Lung (tissue), 12 donors: Measurements from ENCODE around the gene FAM131A. TPM values are rescaled to one million over a fixed set of nuclear protein-coding genes. Genes with fewer than 3 reads are reported as not detected.

ENCODE experiments used
- ATAC-seq: fragments of 200-7000 bp; cut with Tn5 transposase; one replicate; pipeline ENCODE4 v1.9.1; 2020; ENCODE audit warnings: moderate number of reproducible peaks; ENCODE audit not compliant: insufficient read depth, low FRiP score
- DNase-seq, 3 donors: peaks; one replicate each; pipeline ENCODE4 v3.0.0-alpha.2; 2013 to 2017
- H3K27ac ChIP-seq, 2 donors: one replicate each; pipeline ENCODE4 v1.5.1; 2013; ENCODE audit warnings: mild to moderate bottlenecking in 2 of 2, moderate library complexity in 2 of 2, control low read depth in 1 of 2, inconsistent platforms in 1 of 2, low read depth in 1 of 2, low read length in 1 of 2
- H3K27me3 ChIP-seq, 3 donors: one replicate each; pipeline ENCODE4 v1.5.1; 2013; ENCODE audit warnings: low read length in 2 of 3; ENCODE audit not compliant: control insufficient read depth in 3 of 3, insufficient read depth in 3 of 3
- H3K36me3 ChIP-seq, 4 donors: one replicate each; pipeline ENCODE4 v1.5.1; 2013; ENCODE audit warnings: low read length in 4 of 4, mild to moderate bottlenecking in 1 of 4, moderate library complexity in 1 of 4; ENCODE audit not compliant: control insufficient read depth in 4 of 4, insufficient read depth in 4 of 4
- H3K4me1 ChIP-seq, 5 donors: one replicate each; pipeline ENCODE4 v1.5.1; 2013; ENCODE audit warnings: low read length in 5 of 5, mild to moderate bottlenecking in 2 of 5, moderate library complexity in 1 of 5; ENCODE audit not compliant: control insufficient read depth in 5 of 5, insufficient read depth in 5 of 5
- H3K4me3 ChIP-seq: one replicate; pipeline ENCODE4 v1.5.1; 2013; ENCODE audit warnings: mild to moderate bottlenecking, control low read depth, moderate library complexity
- H3K9ac ChIP-seq, 2 donors: one replicate each; pipeline ENCODE4 v1.5.1; 2013; ENCODE audit warnings: low read length in 2 of 2, control low read depth in 1 of 2; ENCODE audit not compliant: insufficient read depth in 1 of 2
- H3K9me3 ChIP-seq, 4 donors: one replicate each; pipeline ENCODE4 v1.5.1; 2013; ENCODE audit warnings: low read length in 3 of 4, mild to moderate bottlenecking in 1 of 4, moderate library complexity in 1 of 4; ENCODE audit not compliant: control insufficient read depth in 4 of 4, insufficient read depth in 3 of 4
- CTCF ChIP-seq: IDR thresholded peaks from 2 replicates; pipeline ENCODE4 v1.5.1; 2012; ENCODE audit warnings: mild to moderate bottlenecking; ENCODE audit errors: control extremely low read depth, extremely low read depth
- WGBS, 2 donors: extraction: QIAGEN DNeasy Blood & Tissue Kit; methylation state at CpG; one replicate each; pipeline ENCODE4 v1.1.7; 2013; 5-methylcytosine and 5-hydroxymethylcytosine counted together
- polyA plus RNA-seq, 2 donors: library from polyadenylated mRNA; stranded (reverse); fragments of 200-250 nt; gene quantifications; one replicate each; pipeline ENCODE4 v1.2.1, GENCODE V29; 2013
- total RNA-seq, 2 donors: library from RNA; depleted of rRNA in 1 of 2; stranded (reverse); fragments of >200 nt in 1 of 2; gene quantifications; one replicate each; pipeline ENCODE4 v1.2.1, GENCODE V29; 2014 to 2021
- donor health status: control.
- donor health status: control.
- donor health status: Bipolar disorder and iron deficiency.
- donor health status: healthy.
- donor health status: DM: yes; HTN: yes; CAD: no.

FAM131A gene
- total and polyA plus RNA-seq, 4 donors, result 12.9 to 21.4 (median 15.7) TPM

GRCh38 chr3:184375747-184376461 is 38.5 kb downstream of the FAM131A start:
- Histone ChIP-seq H3K4me3 (no peak overlapping the region), H3K4me1 (peaks cover 0 to 26% (median 2%) of the 10 kb centered on the region in 5 donors), H3K9ac (no peak overlapping the region), H3K36me3 (peaks cover 0 to 1% (median 0%) of the 10 kb centered on the region in 4 donors), H3K27ac (no peak overlapping the region), H3K9me3 (no peaks in the 10 kb centered on the region), H3K27me3 (peaks cover 0 to 7% (median 2%) of the 10 kb centered on the region in 3 donors)
- no peak for TF ChIP-seq CTCF
- DNase-seq, result no peak
- 82 to 88% methylated on average over 12 of the region's 12 CpGs for WGBS, 2 donors
- ATAC-seq, result no peak

GRCh38 chr3:184377374-184377773 is 40.0 kb downstream of the FAM131A start:
- TF ChIP-seq CTCF, result no peak
- no peak overlapping the region for H3K9ac ChIP-seq

DNA sequence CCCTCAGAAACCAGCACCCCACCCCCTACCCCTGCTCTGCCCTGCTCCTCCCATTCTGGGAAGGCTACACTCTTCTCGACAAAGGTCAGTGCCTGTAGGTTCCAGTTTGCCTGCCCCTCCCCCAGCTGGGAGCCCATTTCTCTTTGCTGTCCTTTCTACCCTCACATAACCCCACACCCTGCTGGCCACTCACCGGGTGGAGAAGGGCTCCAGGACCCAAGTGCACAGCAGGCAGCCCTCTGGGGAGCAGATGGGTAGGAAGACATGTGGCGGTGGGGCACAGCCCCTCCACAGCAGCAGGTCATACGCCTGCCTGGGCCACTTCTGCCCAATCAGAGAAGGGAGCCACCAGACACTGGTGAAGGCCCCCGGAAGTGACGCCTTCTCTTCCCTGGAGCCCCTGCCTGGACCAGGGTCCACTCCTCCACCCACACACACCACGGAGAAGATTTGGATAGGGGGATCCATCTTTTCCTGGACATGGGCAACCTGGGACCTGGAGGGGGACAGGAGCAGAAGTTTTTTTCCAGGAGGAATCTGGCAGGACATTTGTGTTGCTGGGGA is 40.6 kb downstream of the FAM131A start, which contains the start of gene THPO:
Gene THPO, minus strand, starts transcription at position 326 of the 564 bp plus-strand sequence. CDS start 1,948 bp downstream, outside the sequence.
- Histone ChIP-seq H3K4me3 (no peak within 1 kb of the TSS), H3K27me3 (peaks cover 0 to 19% (median 5%) of the 10 kb centered on the region in 3 donors), H3K4me1 (peaks cover 0 to 37% (median 2%) of the 10 kb centered on the region in 5 donors), H3K9me3 (peaks cover 0 to 1% (median 0%) of the 10 kb centered on the region in 4 donors), H3K27ac (peak within 1 kb of the TSS in 1 of 2 donors; percentile 0), H3K9ac (peak within 1 kb of the TSS in 1 of 2 donors; percentile 55), H3K36me3 (no peaks in the 10 kb centered on the region)
- ATAC-seq (no peak), DNase-seq (peak in 2 of 3 donors; percentile 31 to 46)
- 72 to 76% methylated on average over 7 of the region's 7 CpGs for WGBS, 2 donors
- TF ChIP-seq CTCF, result no peak

More at GRCh38 chr3:184377374-184377773, 40.0 kb downstream of the FAM131A start:
- WGBS, 2 donors, result 61 to 65% methylated on average over 5 of the region's 5 CpGs
- H3K27me3 ChIP-seq, result peaks cover 0 to 19% (median 5%) of the 10 kb centered on the region in 3 donors
- H3K27ac ChIP-seq, result no peak overlapping the region
- ATAC-seq (no peak), DNase-seq (no peak)
- H3K9me3 ChIP-seq, result peaks cover 0 to 1% (median 0%) of the 10 kb centered on the region in 4 donors
- H3K4me1 ChIP-seq, result peaks cover 0 to 37% (median 2%) of the 10 kb centered on the region in 5 donors
- no peaks in the 10 kb centered on the region for H3K36me3 ChIP-seq
- H3K4me3 ChIP-seq, result no peak overlapping the region
